Vagina (tissue), 2 donors: ENCODE measurements around the gene BCR. TPM values are rescaled to one million over a fixed set of nuclear protein-coding genes. Genes with fewer than 3 reads are reported as not detected.
A peak's percentile ranks its signal among the peaks of the same experiment; 100 is the strongest.
"Not testable (repeated sequence)": the region's sequence is repeated elsewhere in the genome, so short reads cannot be mapped to it uniquely, and the experiment has no call there.

Source experiments
- DNase-seq, 2 donors: peaks; one replicate each; pipeline ENCODE4 v3.0.0-alpha.2; 2017; ENCODE audit errors: extremely low spot score in 2 of 2
- H3K27ac ChIP-seq: fragments of 200-600 bp; sonication (generic); one replicate; pipeline ENCODE4 v1.5.1; 2019
- H3K27me3 ChIP-seq: fragments of 200-600 bp; sonication (generic); one replicate; pipeline ENCODE4 v1.5.1; 2019
- H3K36me3 ChIP-seq, 2 donors: fragments of 200-600 bp; sonication (generic); one replicate each; pipeline ENCODE4 v1.5.1; 2017 to 2019
- H3K4me1 ChIP-seq: fragments of 200-600 bp; sonication (generic); one replicate; pipeline ENCODE4 v1.5.1; 2019
- H3K4me3 ChIP-seq, 2 donors: fragments of 200-600 bp; sonication (generic); 1 replicate in 1 of 2; 2 replicates in 1 of 2; pipeline ENCODE4 v1.5.1; 2016 to 2019
- H3K9me3 ChIP-seq: fragments of 200-600 bp; sonication (generic); one replicate; pipeline ENCODE4 v1.5.1; 2019
- POLR2A ChIP-seq, 2 donors: fragments of 450-650 bp; IDR thresholded peaks; one replicate each; pipeline ENCODE4 v1.6.1; 2017; ENCODE audit warnings: antibody characterized with exemption in 2 of 2, mild to moderate bottlenecking in 2 of 2, moderate library complexity in 2 of 2
- POLR2AphosphoS5 ChIP-seq, 2 donors: sonication (generic); formaldehyde crosslinking; IDR thresholded peaks; one replicate each; pipeline ENCODE4 v1.9.0; 2017; ENCODE audit warnings: antibody characterized with exemption in 2 of 2, mild to moderate bottlenecking in 2 of 2, low read depth in 1 of 2; ENCODE audit not compliant: insufficient read depth in 1 of 2
- intact Hi-C: fragments of 100-400 bp; cut with DNase I; formaldehyde crosslinking; loops from one replicate; pipeline ENCODE4 v1.15.1; 2023
- total RNA-seq: library from RNA; depleted of rRNA; stranded (reverse); fragments of >200 nt; gene quantifications from one replicate; pipeline ENCODE4 v1.2.3, GENCODE V29; 2016
- TF ChIP-seq, protein P1 (sequence below), 3 experiments: fragments of 450-650 bp in 2 of 3; fragments of 200-600 bp in 1 of 3; sonication (generic) in 1 of 3; IDR thresholded peaks; one replicate each; pipeline ENCODE4 v1.5.1; 2017 to 2019; ENCODE audit warnings: antibody characterized with exemption in 3 of 3, mild to moderate bottlenecking in 2 of 3, moderate library complexity in 2 of 3

BCR gene
- total RNA-seq, 1 donor from 2014 or later, result 52.5 TPM

DNA sequence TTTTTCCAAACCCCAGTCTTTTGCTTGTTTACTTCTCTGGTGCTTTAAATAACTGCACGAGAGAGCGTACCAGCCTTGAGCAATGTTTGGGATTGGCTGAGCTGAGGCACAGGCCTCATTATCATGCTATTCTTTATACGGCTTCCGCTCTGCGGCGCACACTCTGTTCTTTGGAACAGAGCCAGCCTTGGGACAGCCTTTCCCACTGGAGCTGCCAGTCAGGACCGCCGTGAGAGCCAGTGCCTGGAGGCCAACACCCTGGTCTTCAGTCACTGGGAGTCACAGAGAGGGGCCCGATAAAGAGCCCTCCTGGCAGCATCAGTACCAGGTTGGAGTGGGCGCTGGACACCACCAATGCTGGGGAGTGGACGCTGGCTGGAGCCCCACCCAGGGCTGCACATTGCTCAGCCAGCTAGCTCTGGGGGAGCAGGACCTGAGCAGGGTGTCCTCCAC is 125.6 kb downstream of the BCR start:
- Histone ChIP-seq H3K9me3 (no peaks in the 10 kb centered on the region), H3K27me3 (no peaks in the 10 kb centered on the region), H3K36me3 (peaks cover 0 to 6% of the 10 kb centered on the region in 2 donors), H3K4me1 (peaks cover 22% of the 10 kb centered on the region), H3K4me3 (peak overlapping the region in 1 of 2 donors; percentile 16), H3K27ac (peak overlapping the region; percentile 87)
- TF ChIP-seq POLR2AphosphoS5 (IDR thresholded peaks at IDR 0.05; ENCODE audit: insufficient read depth in 1 of 2, low read depth in 1 of 2) (peak; percentile 67 to 77), POLR2A (IDR thresholded peaks at IDR 0.05) (no peak)
- TF ChIP-seq, protein P1, sequence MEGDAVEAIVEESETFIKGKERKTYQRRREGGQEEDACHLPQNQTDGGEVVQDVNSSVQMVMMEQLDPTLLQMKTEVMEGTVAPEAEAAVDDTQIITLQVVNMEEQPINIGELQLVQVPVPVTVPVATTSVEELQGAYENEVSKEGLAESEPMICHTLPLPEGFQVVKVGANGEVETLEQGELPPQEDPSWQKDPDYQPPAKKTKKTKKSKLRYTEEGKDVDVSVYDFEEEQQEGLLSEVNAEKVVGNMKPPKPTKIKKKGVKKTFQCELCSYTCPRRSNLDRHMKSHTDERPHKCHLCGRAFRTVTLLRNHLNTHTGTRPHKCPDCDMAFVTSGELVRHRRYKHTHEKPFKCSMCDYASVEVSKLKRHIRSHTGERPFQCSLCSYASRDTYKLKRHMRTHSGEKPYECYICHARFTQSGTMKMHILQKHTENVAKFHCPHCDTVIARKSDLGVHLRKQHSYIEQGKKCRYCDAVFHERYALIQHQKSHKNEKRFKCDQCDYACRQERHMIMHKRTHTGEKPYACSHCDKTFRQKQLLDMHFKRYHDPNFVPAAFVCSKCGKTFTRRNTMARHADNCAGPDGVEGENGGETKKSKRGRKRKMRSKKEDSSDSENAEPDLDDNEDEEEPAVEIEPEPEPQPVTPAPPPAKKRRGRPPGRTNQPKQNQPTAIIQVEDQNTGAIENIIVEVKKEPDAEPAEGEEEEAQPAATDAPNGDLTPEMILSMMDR (IDR thresholded peaks at IDR 0.05), result no peak
- intact Hi-C loops, result loop anchor here (10.0 kb wide), 1 partner anchor 79 kb away; no protein-coding TSS in a partner anchor
- peak in 1 of 2 donors; percentile 88 for DNase-seq

GRCh38 chr22:23306438-23306921 is 126.2 kb downstream of the BCR start:
- Histone ChIP-seq H3K27me3 (no peaks in the 10 kb centered on the region), H3K27ac (peak overlapping the region; percentile 87), H3K4me3 (no peak overlapping the region), H3K4me1 (peaks cover 22% of the 10 kb centered on the region), H3K36me3 (peaks cover 0 to 6% of the 10 kb centered on the region in 2 donors), H3K9me3 (no peaks in the 10 kb centered on the region)
- peak in 1 of 2 donors; percentile 87 for DNase-seq
- TF ChIP-seq, protein P1 (IDR thresholded peaks at IDR 0.05), result no peak
- TF ChIP-seq POLR2A (IDR thresholded peaks at IDR 0.05) (no peak), POLR2AphosphoS5 (IDR thresholded peaks at IDR 0.05; ENCODE audit: insufficient read depth in 1 of 2, low read depth in 1 of 2) (no peak)
- intact Hi-C loops, result loop anchor here (10.0 kb wide), 1 partner anchor 78 kb away; no protein-coding TSS in a partner anchor

- TF ChIP-seq, protein P1 (IDR thresholded peaks at IDR 0.05), result no peak
- TF ChIP-seq POLR2AphosphoS5 (IDR thresholded peaks at IDR 0.05; ENCODE audit: insufficient read depth in 1 of 2, low read depth in 1 of 2) (no peak), POLR2A (IDR thresholded peaks at IDR 0.05) (no peak)
- H3K36me3 ChIP-seq, result peaks cover 0 to 8% of the 10 kb centered on the region in 2 donors
- H3K27me3 ChIP-seq, result no peaks in the 10 kb centered on the region
- no peak for DNase-seq
- intact Hi-C loops, result loop anchor here (10.0 kb wide), 1 partner anchor 78 kb away; no protein-coding TSS in a partner anchor
- H3K4me3 ChIP-seq, result no peak overlapping the region
- H3K4me1 ChIP-seq, result peaks cover 22% of the 10 kb centered on the region
- H3K27ac ChIP-seq, result peak overlapping the region; percentile 87
- H3K9me3 ChIP-seq, result no peaks in the 10 kb centered on the region
These were observed 126.6 kb downstream of the BCR start for GRCh38 chr22:23306926-23307325.

DNA sequence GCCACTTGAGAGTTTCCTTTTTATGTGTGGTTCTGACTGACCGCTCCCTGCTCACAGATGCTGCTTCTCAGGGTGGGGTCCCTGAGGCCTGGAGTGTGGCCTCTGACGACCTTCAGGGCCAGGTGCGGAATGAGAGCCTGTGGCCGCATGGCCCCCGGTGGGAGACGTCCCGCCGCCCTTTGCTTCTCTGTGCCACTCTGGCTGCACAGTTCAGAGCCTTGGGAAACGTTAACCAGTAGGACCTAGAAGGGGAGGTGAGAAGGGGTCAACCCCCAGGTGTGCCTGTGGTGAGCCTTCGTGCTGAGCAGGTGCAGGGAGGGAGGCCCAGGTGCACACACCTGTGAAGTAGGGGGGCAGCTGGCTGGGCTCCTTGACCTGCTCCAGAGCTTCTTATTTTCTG is 127.2 kb downstream of the BCR start:
- not testable (repeated sequence) for H3K27me3 ChIP-seq, H3K27ac ChIP-seq, H3K36me3 ChIP-seq, H3K4me3 ChIP-seq, H3K9me3 ChIP-seq, DNase-seq
- intact Hi-C loops, result loop anchor here (10.0 kb wide), 1 partner anchor 77 kb away; no protein-coding TSS in a partner anchor
- H3K4me1 ChIP-seq, result peaks cover 22% of the 10 kb centered on the region

DNA sequence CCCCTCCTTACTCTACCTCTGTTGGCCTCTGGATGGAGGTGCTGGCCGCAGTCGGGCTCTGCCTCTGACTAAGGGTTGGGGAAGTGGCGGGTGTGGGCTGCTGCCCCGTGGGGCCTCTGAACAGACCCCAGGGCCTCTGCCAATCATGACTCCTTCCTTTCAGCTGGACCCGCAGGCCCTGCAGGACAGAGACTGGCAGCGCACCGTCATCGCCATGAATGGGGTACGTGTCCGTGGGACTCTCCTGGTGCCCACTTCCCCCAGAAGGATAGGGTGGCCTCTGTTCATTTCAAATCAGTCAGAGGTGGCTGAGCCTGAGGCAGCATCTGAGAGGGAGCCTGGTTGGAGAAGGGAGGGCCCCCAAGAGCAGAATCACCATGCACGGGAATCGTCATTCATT is 129.0 kb downstream of the BCR start:
- intact Hi-C loops, result loop anchor here (10.0 kb wide), 1 partner anchor 76 kb away; no protein-coding TSS in a partner anchor
- DNase-seq, result not testable (repeated sequence)

GRCh38 chr22:23310443-23311097 is 130.3 kb downstream of the BCR start:
- not testable (repeated sequence) for H3K9me3 ChIP-seq, H3K27me3 ChIP-seq, H3K4me3 ChIP-seq, H3K27ac ChIP-seq
- H3K36me3 ChIP-seq, result peaks cover 0 to 18% of the 10 kb centered on the region in 2 donors
- DNase-seq, result peak in 1 of 2 donors; percentile 34
- peaks cover 12% of the 10 kb centered on the region for H3K4me1 ChIP-seq
- intact Hi-C loops, result loop anchor here (10.0 kb wide), 1 partner anchor 224 kb away; no protein-coding TSS in a partner anchor

More for the DNA sequence above, 129.0 kb downstream of the BCR start:
- not testable (repeated sequence) for H3K4me3 ChIP-seq, H3K27ac ChIP-seq, H3K9me3 ChIP-seq, H3K27me3 ChIP-seq
- peaks cover 0 to 18% of the 10 kb centered on the region in 2 donors for H3K36me3 ChIP-seq
- peaks cover 22% of the 10 kb centered on the region for H3K4me1 ChIP-seq

DNA sequence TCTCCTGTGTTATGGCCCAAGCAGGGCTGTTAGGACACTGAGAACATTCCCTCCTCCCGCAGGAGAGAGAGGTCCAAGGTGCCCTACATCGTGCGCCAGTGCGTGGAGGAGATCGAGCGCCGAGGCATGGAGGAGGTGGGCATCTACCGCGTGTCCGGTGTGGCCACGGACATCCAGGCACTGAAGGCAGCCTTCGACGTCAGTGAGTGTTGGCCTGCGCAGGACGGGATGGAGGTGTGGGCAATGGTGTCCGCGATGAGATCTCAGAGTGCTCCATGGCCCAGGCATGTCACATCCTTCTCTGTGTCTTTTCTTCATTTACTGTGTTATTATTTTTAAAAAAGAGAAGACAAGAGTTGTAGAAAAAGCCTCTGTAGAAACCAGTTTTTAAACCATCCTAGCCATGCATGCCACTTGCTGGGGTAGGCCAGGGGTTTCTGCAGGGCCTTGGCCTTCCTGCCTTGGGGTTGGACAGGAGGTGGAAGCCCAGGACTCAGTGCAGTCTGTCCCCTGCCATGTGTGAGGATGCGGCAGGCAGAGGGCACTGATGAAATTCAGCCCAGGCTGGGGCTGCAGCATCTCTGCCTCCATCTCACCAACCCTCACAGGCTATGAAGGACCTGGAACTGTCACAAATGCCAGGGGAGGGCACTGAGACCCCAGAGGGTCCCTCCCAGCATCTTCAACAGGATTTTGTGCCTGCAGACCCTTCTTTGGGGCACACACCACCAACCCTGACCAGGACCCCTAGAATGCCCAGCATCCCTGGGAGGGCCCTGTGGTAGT is 131.5 kb downstream of the BCR start:
- not testable (repeated sequence) for H3K27me3 ChIP-seq, DNase-seq, H3K4me1 ChIP-seq, H3K27ac ChIP-seq, H3K4me3 ChIP-seq, H3K9me3 ChIP-seq
- intact Hi-C loops, result loop anchor here (10.0 kb wide), 1 partner anchor 223 kb away; no protein-coding TSS in a partner anchor
- peaks cover 0 to 18% of the 10 kb centered on the region in 2 donors for H3K36me3 ChIP-seq
